Tibial nerve (tissue), 3 donors: ENCODE results near the gene PPIP5K2.

Source experiments
- CTCF ChIP-seq, 5 experiments: fragments of 200-600 bp in 3 of 5; fragments of 450-650 bp in 2 of 5; sonication (generic) in 3 of 5; IDR thresholded peaks; one replicate each; pipeline ENCODE4 v1.5.1; 2016 to 2019; ENCODE audit warnings: antibody characterized with exemption in 5 of 5, mild to moderate bottlenecking in 3 of 5, moderate library complexity in 2 of 5
- POLR2A ChIP-seq, 2 donors: fragments of 450-650 bp; IDR thresholded peaks; one replicate each; pipeline ENCODE4 v1.6.1; 2017; ENCODE audit warnings: antibody characterized with exemption in 2 of 2, mild to moderate bottlenecking in 2 of 2, moderate library complexity in 2 of 2

GRCh38 chr5:103237778-103238177 lies 117.7 kb downstream of the PPIP5K2 start:
- no peak for TF ChIP-seq CTCF (IDR thresholded peaks at IDR 0.05)
- TF ChIP-seq POLR2A (IDR thresholded peaks at IDR 0.05): no peak
